Cardiac fibroblast (primary cell): ENCODE results near the gene TBC1D7.
A peak's percentile ranks its signal among the peaks of the same experiment; 100 is the strongest.

Experiments used
- DNase-seq, 2 donors: peaks; one replicate each; pipeline versions ENCODE4 v3.0.0 to v3.0.0-alpha.2; 2010; ENCODE audit warnings: low read depth in 2 of 2
- H3K4me3 ChIP-seq, 2 donors: replicated peaks in 1 of 2; 1 replicate in 1 of 2; 2 replicates in 1 of 2; pipeline ENCODE4 v1.5.1; 2011; ENCODE audit warnings: low read depth in 2 of 2, low read length in 2 of 2, mild to moderate bottlenecking in 2 of 2, moderate library complexity in 1 of 2
- TF ChIP-seq, protein P1 (sequence below): IDR thresholded peaks from one replicate; pipeline ENCODE4 v1.5.1; 2011; ENCODE audit warnings: low read depth, mild to moderate bottlenecking, low read length, inconsistent platforms

The TBC1D7 gene

DNA sequence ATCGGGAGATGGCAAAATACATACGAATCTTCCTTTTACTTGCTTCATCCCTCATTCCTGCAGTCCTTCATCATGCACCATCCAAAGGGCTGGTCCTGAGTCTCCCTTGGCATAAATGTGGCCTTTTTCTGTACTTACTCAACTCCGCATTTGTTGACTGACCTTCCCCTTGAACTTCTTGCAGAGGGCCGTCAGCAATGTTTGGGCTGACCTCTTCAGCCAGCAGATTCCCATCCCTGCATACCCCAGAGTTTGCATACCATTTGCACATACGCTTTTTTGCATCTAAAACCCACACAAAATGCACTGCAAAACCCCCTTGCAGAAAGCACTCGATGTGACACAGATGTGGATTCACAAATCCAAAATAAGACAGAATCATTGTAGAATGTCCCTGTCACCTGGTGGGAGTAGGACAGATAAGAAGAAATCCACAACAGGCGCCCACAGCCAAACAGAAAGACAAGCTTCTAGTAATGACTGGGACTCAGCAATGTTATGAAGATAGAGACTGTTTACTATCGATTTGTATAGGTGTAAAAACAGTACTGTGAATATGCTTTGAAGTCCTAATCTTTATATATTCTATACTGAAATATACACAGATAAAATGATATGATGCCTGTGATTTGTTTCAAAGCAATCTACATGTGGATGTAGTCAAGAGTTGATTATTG is 45.8 kb downstream of the TBC1D7 start:
- DNase-seq, result no peak
- TF ChIP-seq, protein P1, sequence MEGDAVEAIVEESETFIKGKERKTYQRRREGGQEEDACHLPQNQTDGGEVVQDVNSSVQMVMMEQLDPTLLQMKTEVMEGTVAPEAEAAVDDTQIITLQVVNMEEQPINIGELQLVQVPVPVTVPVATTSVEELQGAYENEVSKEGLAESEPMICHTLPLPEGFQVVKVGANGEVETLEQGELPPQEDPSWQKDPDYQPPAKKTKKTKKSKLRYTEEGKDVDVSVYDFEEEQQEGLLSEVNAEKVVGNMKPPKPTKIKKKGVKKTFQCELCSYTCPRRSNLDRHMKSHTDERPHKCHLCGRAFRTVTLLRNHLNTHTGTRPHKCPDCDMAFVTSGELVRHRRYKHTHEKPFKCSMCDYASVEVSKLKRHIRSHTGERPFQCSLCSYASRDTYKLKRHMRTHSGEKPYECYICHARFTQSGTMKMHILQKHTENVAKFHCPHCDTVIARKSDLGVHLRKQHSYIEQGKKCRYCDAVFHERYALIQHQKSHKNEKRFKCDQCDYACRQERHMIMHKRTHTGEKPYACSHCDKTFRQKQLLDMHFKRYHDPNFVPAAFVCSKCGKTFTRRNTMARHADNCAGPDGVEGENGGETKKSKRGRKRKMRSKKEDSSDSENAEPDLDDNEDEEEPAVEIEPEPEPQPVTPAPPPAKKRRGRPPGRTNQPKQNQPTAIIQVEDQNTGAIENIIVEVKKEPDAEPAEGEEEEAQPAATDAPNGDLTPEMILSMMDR, result no peak
- no peak overlapping the region for H3K4me3 ChIP-seq

- TF ChIP-seq, protein P1, result no peak
- H3K4me3 ChIP-seq, result no peak overlapping the region
- no peak for DNase-seq
Observed at GRCh38 chr6:13281686-13282085, 46.7 kb downstream of the TBC1D7 start.

DNA sequence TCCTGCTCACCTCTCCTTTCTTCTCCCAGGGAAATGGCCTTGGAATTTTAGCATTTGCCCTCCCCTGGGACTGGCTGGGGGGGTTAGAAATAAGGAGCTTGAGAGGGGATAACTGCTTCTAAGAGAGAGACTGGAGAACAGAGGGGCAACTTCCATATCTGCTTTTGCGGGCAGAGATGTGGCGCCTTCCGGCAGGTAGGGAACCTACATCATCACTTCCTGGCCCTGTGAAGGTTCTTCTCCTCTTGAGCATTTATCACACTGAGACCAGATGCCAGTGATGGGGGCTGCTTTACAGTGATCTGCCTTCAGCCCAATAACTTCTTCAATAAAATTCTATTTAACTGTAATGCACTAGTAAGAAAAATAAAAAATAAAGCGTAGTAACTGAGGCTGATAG is 48.1 kb downstream of the TBC1D7 start:
- TF ChIP-seq, protein P1, result no peak
- DNase-seq, result no peak
- no peak overlapping the region for H3K4me3 ChIP-seq

DNA sequence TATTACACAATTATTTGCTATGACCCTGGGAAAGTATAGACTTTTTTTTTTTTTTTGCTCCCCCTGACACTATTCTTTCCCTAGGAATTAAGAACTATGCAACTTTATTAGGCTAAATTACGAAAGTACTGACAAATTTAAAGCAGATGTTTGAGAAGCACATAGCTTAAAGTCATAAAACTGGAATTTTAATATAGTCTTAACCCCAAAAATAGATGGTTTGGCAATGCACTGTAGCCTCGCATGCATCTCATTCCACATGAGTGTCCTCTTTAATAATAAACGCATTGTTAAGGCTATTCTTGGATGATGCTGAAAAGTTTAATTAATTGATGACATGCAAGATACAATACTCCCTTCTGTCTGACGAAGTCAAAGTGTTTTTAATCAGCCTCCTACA is 49.3 kb downstream of the TBC1D7 start:
- TF ChIP-seq, protein P1, result no peak
- no peak overlapping the region for H3K4me3 ChIP-seq
- peak in 1 of 2 donors; percentile 30 for DNase-seq

DNA sequence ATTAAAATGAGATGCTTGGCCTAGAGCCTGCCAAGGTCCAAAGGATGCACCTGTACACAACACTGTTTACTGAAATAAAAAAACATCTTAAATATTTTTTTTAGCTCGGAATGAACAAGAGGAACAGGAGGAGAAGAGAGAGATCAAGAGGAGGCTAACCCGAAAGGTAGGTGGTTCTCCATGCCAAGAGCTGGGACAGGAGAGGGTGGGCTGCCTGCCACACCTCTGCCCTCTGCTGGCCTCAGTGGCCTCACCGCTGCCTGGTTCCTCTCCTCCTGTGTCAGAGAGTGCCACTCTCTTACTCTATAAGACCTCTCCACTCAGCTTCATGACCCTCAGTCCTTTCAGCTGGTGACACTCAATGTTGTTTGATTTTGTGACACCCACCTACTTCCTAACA is 50.2 kb downstream of the TBC1D7 start:
- no peak for DNase-seq
- no peak overlapping the region for H3K4me3 ChIP-seq
- TF ChIP-seq, protein P1, result no peak

- TF ChIP-seq, protein P1, result no peak
- no peak overlapping the region for H3K4me3 ChIP-seq
- no peak for DNase-seq
Observed at GRCh38 chr6:13277231-13277630, 51.1 kb downstream of the TBC1D7 start.
